Activated CD4-positive, alpha-beta memory T cell treated with anti-CD3 and anti-CD28 coated beads for 36 hours (primary cell): ENCODE results near the gene CFAP410. TPM values are rescaled to one million over a fixed set of nuclear protein-coding genes. Genes with fewer than 3 reads are reported as not detected.

Experiments
- CTCF ChIA-PET: fragments of 350-600 bp; sonication (Branson Sonifier 250); formaldehyde crosslinking; loops from one replicate; lab custom pipeline; 2021; ENCODE audit warnings: antibody characterized with exemption, inconsistent platforms; lab: Charles Lee
- POLR2A ChIA-PET: fragments of 350-600 bp; sonication (Branson Sonifier 250); formaldehyde crosslinking; loops from one replicate; lab custom pipeline; 2021; ENCODE audit warnings: antibody characterized with exemption; lab: Charles Lee
- DNase-seq: peaks from one replicate; pipeline ENCODE4 v3.0.0-alpha.2; 2020
- H3K27ac Mint-ChIP-seq: one replicate; pipeline ENCODE4 v1.8.0; 2021; ENCODE audit warnings: mixed read lengths
- H3K27me3 Mint-ChIP-seq: one replicate; pipeline ENCODE4 v1.8.0; 2021; ENCODE audit warnings: mixed read lengths
- H3K36me3 Mint-ChIP-seq: one replicate; pipeline ENCODE4 v1.8.0; 2021; ENCODE audit warnings: mixed read lengths
- H3K4me1 Mint-ChIP-seq: one replicate; pipeline ENCODE4 v1.8.0; 2021; ENCODE audit warnings: low read depth, mixed read lengths
- H3K4me3 Mint-ChIP-seq: one replicate; pipeline ENCODE4 v1.8.0; 2021; ENCODE audit warnings: mild to moderate bottlenecking, mixed read lengths
- H3K9me3 Mint-ChIP-seq: one replicate; pipeline ENCODE4 v1.8.0; 2021; ENCODE audit warnings: mixed read lengths
- intact Hi-C: fragments of 100-400 bp; cut with micrococcal nuclease; formaldehyde crosslinking; loops from one replicate; pipeline ENCODE4 v1.15.1; 2023
- total RNA-seq, 2 experiments: library from RNA; stranded (reverse); gene quantifications; one replicate each; pipeline ENCODE4 v1.2.3, GENCODE V29; 2021

The CFAP410 gene
- total RNA-seq, 2 experiments from 2014 or later: 11.1 to 11.7 TPM

DNA sequence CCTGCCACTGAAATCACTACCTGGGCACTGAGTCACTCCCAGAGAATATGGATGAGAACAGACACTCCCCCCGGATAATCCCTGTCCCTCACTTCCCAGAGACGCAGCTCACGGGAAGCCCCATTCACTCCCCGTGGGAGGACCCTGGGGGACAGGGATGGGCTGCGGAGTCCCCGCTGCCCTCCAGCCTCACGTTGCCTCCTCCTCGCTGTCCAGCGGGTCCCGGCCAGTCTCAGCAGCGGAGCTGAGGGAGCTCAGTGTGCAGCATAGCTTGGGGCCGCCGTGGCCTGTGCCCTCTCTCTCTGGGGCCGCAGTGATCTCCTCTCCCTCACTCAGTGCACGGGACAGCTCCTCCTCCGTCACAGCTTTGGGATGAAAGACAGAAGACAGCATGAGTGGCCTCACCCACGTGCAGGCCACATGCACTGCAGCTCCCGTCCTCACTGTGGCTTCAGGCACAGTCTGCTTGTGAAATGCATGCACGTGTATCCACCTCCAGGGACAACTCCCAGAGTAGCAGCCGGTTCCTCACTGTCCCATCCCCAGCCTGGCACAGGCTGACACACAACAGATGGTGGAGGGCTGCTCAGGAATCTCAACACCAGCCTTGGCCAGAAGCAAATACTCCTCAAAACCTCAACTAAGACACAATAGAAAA lies 7.4 kb downstream of the CFAP410 start:
- CTCF ChIA-PET: interaction anchor here (0.7 to 0.9 kb wide), 2 partner anchors 30 to 469 kb away, joined by 3 read pairs; no protein-coding TSS in a partner anchor
- H3K4me1 Mint-ChIP-seq: no peaks in the 10 kb centered on the region
- H3K27ac Mint-ChIP-seq: no peak overlapping the region
- POLR2A ChIA-PET: no interaction called here
- DNase-seq: no peak
- H3K27me3 Mint-ChIP-seq: no peaks in the 10 kb centered on the region
- no peak overlapping the region for H3K4me3 Mint-ChIP-seq
- H3K36me3 Mint-ChIP-seq: no peaks in the 10 kb centered on the region
- intact Hi-C loops: loop anchor here (10.0 kb wide), 1 partner anchor 123 kb away; the partner anchor contains the start of gene LRRC3
- no peaks in the 10 kb centered on the region for H3K9me3 Mint-ChIP-seq

DNA sequence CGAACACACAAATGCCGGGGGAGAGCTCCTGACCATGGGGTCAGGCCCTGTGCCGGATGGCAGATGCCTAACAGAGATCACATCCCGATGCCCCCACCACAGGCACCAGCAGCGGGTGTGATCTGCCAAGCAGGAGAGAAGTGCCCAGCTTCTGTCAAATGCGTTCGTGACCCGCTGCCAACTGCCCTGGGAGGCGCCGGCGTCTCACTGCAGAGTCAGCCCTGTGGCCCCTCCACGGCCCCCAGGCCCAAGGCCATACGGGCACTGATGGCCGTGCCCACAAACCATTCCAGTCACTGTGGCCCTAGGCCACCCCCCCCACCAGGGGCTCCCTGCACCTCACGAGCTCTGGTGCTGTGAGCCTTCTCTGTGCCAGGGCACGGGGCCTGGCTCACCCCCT lies 8.0 kb downstream of the CFAP410 start:
- intact Hi-C loops: loop anchor here (10.0 kb wide), 1 partner anchor 124 kb away; the partner anchor contains the start of gene LRRC3
- Mint-ChIP-seq H3K36me3 (no peaks in the 10 kb centered on the region), H3K4me1 (no peaks in the 10 kb centered on the region), H3K9me3 (no peaks in the 10 kb centered on the region), H3K4me3 (no peak overlapping the region), H3K27me3 (no peaks in the 10 kb centered on the region), H3K27ac (no peak overlapping the region)
- DNase-seq: no peak
- CTCF ChIA-PET: interaction anchor here (0.9 kb wide), 1 partner anchor 470 kb away, joined by 3 read pairs; no protein-coding TSS in a partner anchor
- POLR2A ChIA-PET: no interaction called here

GRCh38 chr21:44330698-44331097 lies 8.5 kb downstream of the CFAP410 start:
- POLR2A ChIA-PET: no interaction called here
- no peak overlapping the region for H3K27ac Mint-ChIP-seq
- CTCF ChIA-PET: interaction anchor here (0.9 kb wide), 1 partner anchor 470 kb away, joined by 3 read pairs; no protein-coding TSS in a partner anchor

DNA sequence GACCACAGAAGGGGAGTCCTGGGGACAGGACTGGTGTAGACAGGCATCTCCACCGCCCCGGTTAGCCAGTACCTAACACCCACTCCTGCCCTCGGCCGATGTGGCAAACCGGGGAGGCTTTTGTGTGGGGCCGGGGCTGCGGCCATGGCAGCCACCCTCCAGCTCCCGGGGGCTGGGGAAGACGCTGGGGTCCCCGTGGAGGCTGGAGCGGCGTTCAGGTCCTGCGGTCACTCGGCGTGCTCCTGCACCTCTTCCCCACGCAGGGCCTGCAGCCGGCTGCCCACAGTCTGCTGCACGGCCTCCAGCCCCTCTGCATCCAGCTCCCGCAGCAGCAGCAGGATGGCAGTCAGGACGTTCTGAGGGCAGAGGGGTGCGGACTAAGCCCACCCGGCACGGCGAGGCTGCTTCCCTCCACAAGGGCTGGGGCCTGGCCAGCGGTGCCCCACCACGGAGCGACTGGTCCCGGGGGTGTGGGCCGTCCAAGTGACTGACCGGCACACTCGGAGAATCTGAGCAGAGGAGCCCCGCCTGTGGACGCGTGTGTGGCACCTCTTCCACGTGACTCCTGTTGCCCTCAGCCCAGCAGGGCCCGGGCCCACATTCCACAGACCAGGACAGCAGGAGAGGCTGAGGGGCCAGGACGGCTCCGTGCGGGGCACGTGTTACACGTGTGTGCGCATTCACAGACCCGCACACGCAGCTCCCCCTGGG lies 9.1 kb downstream of the CFAP410 start:
- intact Hi-C loops: loop anchor here (10.0 kb wide), 1 partner anchor 125 kb away; the partner anchor contains the start of gene LRRC3
- H3K9me3 Mint-ChIP-seq: no peaks in the 10 kb centered on the region
- H3K27ac Mint-ChIP-seq: no peak overlapping the region
- no peaks in the 10 kb centered on the region for H3K27me3 Mint-ChIP-seq
- POLR2A ChIA-PET: interaction anchor here (1.0 kb wide), 1 partner anchor 27 kb away, joined by 5 read pairs; no protein-coding TSS in a partner anchor
- H3K4me1 Mint-ChIP-seq: no peaks in the 10 kb centered on the region
- H3K36me3 Mint-ChIP-seq: no peaks in the 10 kb centered on the region
- no peak for DNase-seq
- CTCF ChIA-PET: no interaction called here
- H3K4me3 Mint-ChIP-seq: no peak overlapping the region

More at GRCh38 chr21:44330698-44331097, 8.5 kb downstream of the CFAP410 start:
- Mint-ChIP-seq H3K36me3 (no peaks in the 10 kb centered on the region), H3K4me3 (no peak overlapping the region), H3K27me3 (no peaks in the 10 kb centered on the region), H3K4me1 (no peaks in the 10 kb centered on the region), H3K9me3 (no peaks in the 10 kb centered on the region)
- DNase-seq: no peak
- intact Hi-C loops: loop anchor here (10.0 kb wide), 1 partner anchor 124 kb away; the partner anchor contains the start of gene LRRC3

- no peak overlapping the region for H3K27ac Mint-ChIP-seq
- H3K4me1 Mint-ChIP-seq: no peaks in the 10 kb centered on the region
- ChIA-PET POLR2A (interaction anchor here (1.0 kb wide), 1 partner anchor 26 kb away, joined by 5 read pairs; no protein-coding TSS in a partner anchor), CTCF (no interaction called here)
- no peaks in the 10 kb centered on the region for H3K27me3 Mint-ChIP-seq
- DNase-seq: no peak
- H3K9me3 Mint-ChIP-seq: no peaks in the 10 kb centered on the region
- intact Hi-C loops: no loop called here
- H3K36me3 Mint-ChIP-seq: no peaks in the 10 kb centered on the region
- no peak overlapping the region for H3K4me3 Mint-ChIP-seq
Observed at GRCh38 chr21:44329086-44329889, 9.9 kb downstream of the CFAP410 start.

DNA sequence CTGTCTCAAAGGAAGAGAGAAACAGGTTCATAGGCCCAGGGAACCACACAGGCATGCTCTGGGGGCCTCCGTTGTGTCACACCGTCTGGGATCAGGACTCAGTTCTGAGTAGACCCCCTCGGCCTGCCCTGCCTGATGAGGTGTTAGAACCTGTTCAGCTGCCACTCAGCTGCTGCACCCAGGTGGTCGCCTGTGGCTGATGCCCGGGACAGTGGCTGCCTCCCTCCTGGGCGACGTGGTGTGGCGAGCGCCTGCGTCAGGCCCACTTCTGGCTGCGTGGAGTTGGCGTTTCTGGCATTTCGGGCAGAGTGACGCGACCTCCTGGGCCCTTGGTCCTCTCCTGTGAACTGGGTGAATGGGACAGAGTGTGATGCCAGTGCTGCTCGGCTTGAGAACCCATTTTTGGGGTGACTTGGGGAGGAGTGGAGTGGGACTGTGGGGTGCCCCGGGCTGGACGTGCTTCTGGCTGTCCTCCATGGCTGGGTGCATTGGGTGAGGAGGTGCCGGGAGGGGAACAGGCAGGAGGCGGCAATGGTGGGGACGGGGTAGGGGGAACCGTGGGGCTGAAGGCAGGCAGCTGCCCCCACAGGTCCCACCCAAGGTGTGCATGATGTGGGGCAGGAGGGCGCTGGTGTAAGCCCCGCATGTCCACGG lies 10.8 kb downstream of the CFAP410 start:
- no peak overlapping the region for H3K27ac Mint-ChIP-seq
- CTCF ChIA-PET: no interaction called here
- no peaks in the 10 kb centered on the region for H3K36me3 Mint-ChIP-seq
- no peaks in the 10 kb centered on the region for H3K4me1 Mint-ChIP-seq
- intact Hi-C loops: no loop called here
- H3K9me3 Mint-ChIP-seq: no peaks in the 10 kb centered on the region
- no peaks in the 10 kb centered on the region for H3K27me3 Mint-ChIP-seq
- DNase-seq: no peak
- no peak overlapping the region for H3K4me3 Mint-ChIP-seq
- POLR2A ChIA-PET: no interaction called here

DNA sequence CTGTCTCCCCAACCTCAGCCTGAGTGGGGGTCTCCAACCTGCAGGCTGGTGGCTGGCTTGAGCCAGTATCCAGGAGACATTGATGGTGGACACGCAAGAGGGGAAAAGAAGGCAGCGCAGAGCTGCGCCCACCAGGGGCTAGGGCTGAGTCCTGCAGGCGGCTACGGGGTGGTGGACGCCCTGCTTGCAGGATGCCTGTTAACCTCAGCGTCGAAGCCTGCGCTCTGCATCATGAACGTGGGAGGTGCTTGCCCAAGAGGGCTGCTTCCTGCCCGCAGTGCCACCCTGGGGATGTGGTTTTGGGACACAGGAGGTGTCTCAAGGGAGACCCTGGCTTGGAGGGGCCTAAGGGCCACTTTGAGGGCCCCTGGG lies 11.6 kb downstream of the CFAP410 start:
- Mint-ChIP-seq H3K27me3 (no peaks in the 10 kb centered on the region), H3K4me3 (no peak overlapping the region), H3K9me3 (no peaks in the 10 kb centered on the region), H3K4me1 (no peaks in the 10 kb centered on the region), H3K36me3 (peaks cover 3% of the 10 kb centered on the region), H3K27ac (no peak overlapping the region)
- ChIA-PET POLR2A (no interaction called here), CTCF (no interaction called here)
- no peak for DNase-seq
- intact Hi-C loops: loop anchor here (2.0 kb wide), 1 partner anchor 21 kb away; no protein-coding TSS in a partner anchor

- intact Hi-C loops: loop anchor here (2.0 kb wide), 1 partner anchor 22 kb away; no protein-coding TSS in a partner anchor
- H3K27me3 Mint-ChIP-seq: no peaks in the 10 kb centered on the region
- H3K36me3 Mint-ChIP-seq: peaks cover 3% of the 10 kb centered on the region
- ChIA-PET CTCF (no interaction called here), POLR2A (no interaction called here)
- H3K4me1 Mint-ChIP-seq: no peaks in the 10 kb centered on the region
- no peak overlapping the region for H3K27ac Mint-ChIP-seq
- no peak overlapping the region for H3K4me3 Mint-ChIP-seq
- H3K9me3 Mint-ChIP-seq: no peaks in the 10 kb centered on the region
- no peak for DNase-seq
Observed at GRCh38 chr21:44326716-44327602, 12.2 kb downstream of the CFAP410 start.

- no peak overlapping the region for H3K27ac Mint-ChIP-seq
- peaks cover 3% of the 10 kb centered on the region for H3K36me3 Mint-ChIP-seq
- DNase-seq: no peak
- no peaks in the 10 kb centered on the region for H3K9me3 Mint-ChIP-seq
- intact Hi-C loops: loop anchor here (2.0 kb wide), 1 partner anchor 23 kb away; no protein-coding TSS in a partner anchor
- H3K4me1 Mint-ChIP-seq: no peaks in the 10 kb centered on the region
- no peaks in the 10 kb centered on the region for H3K27me3 Mint-ChIP-seq
- no peak overlapping the region for H3K4me3 Mint-ChIP-seq
- POLR2A ChIA-PET: no interaction called here
- CTCF ChIA-PET: no interaction called here
Observed at GRCh38 chr21:44326272-44326647, 12.9 kb downstream of the CFAP410 start.

GRCh38 chr21:44325386-44326271 lies 13.6 kb downstream of the CFAP410 start:
- Mint-ChIP-seq H3K27me3 (no peaks in the 10 kb centered on the region), H3K27ac (no peak overlapping the region), H3K4me1 (no peaks in the 10 kb centered on the region), H3K36me3 (peaks cover 3% of the 10 kb centered on the region), H3K4me3 (no peak overlapping the region), H3K9me3 (no peaks in the 10 kb centered on the region)
- POLR2A ChIA-PET: no interaction called here
- CTCF ChIA-PET: no interaction called here
- no peak for DNase-seq
- intact Hi-C loops: loop anchor here (2.0 kb wide), 1 partner anchor 23 kb away; no protein-coding TSS in a partner anchor
